GM23338 (cell line): ENCODE results near the gene SEMA3E.

Experiments used
- CTCF ChIP-seq, 2 experiments: fragments of 200-600 bp in 1 of 2; sonication (generic) in 1 of 2; conservative IDR thresholded peaks; 2 replicates each; pipeline versions ENCODE4 v1.5.1 to v1.6.1; 2016 to 2017; ENCODE audit warnings: antibody characterized with exemption in 2 of 2, low read depth in 2 of 2, mild to moderate bottlenecking in 2 of 2, moderate library complexity in 1 of 2
- EZH2 ChIP-seq: fragments of 200-600 bp; sonication (generic); IDR thresholded peaks from one replicate; pipeline ENCODE4 v1.8.0; 2017; ENCODE audit warnings: antibody characterized with exemption, mild to moderate bottlenecking, low read depth; ENCODE audit not compliant: unreplicated experiment
- EZH2phosphoT487 ChIP-seq: fragments of 200-600 bp; sonication (generic); IDR thresholded peaks from one replicate; pipeline ENCODE4 v1.8.1; 2018; ENCODE audit warnings: antibody characterized with exemption; ENCODE audit not compliant: unreplicated experiment
- JUNB ChIP-seq: IDR thresholded peaks from one replicate; pipeline ENCODE4 v1.6.1; 2016; ENCODE audit warnings: antibody characterized with exemption; ENCODE audit not compliant: unreplicated experiment
- REST ChIP-seq: IDR thresholded peaks from one replicate; pipeline ENCODE4 v1.6.1; 2018; ENCODE audit warnings: antibody characterized with exemption; ENCODE audit not compliant: unreplicated experiment

- TF ChIP-seq CTCF (conservative IDR thresholded peaks at IDR 0.05; ENCODE audit: low read depth in 2 of 2) (no peak), EZH2 (no peak), EZH2phosphoT487 (no peak), REST (no peak), JUNB (no peak)
Measured at GRCh38 chr7:83652481-83652880, 3.5 kb upstream of the SEMA3E start.
